ENCODE measurements around the gene KRTAP5-1.
"Not testable (repeated sequence)": the region's sequence is repeated elsewhere in the genome, so short reads cannot be mapped to it uniquely, and the experiment has no call there.

The KRTAP5-1 gene, protein sequence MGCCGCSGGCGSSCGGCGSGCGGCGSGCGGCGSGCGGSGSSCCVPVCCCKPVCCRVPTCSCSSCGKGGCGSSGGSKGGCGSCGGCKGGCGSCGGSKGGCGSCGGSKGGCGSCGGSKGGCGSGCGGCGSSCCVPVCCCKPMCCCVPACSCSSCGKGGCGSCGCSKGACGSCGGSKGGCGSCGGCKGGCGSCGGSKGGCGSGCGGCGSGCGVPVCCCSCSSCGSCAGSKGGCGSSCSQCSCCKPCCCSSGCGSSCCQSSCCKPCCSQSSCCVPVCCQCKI

DNA sequence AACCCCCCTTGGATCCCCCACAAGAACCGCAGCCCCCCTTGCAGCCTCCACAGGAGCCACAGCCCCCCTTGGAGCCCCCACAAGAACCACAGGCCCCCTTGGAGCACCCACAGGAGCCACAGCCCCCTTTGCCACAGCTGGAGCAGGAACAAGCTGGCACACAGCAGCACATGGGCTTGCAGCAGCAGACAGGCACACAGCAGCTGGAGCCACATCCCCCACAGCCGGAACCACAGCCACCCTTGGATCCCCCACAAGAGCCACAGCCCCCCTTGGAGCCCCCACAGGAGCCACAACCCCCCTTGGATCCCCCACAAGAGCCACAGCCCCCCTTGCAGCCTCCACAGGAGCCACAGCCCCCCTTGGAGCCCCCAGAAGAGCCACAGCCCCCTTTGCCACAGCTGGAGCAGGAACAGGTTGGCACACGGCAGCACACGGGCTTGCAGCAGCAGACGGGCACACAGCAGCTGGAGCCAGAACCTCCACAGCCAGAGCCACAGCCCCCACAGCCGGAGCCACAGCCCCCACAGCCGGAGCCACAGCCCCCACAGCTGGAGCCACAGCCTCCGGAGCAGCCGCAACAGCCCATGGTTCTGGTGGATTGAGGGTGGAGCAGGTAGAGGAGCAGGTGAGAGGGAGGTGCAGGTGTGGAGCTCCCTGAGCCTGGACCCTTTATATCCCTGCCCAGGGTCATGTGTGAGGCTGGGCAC is at the start of gene KRTAP5-1:
KRTAP5-1 (minus strand) TSS at position 623 of the 710 bp plus-strand sequence; CDS start at position 589, 34 bp downstream.
- not testable (repeated sequence) for DNase-seq

- DNase-seq: no peak
Measured at GRCh38 chr11:1633864-1634263, 48.8 kb upstream of the KRTAP5-1 start.

DNA sequence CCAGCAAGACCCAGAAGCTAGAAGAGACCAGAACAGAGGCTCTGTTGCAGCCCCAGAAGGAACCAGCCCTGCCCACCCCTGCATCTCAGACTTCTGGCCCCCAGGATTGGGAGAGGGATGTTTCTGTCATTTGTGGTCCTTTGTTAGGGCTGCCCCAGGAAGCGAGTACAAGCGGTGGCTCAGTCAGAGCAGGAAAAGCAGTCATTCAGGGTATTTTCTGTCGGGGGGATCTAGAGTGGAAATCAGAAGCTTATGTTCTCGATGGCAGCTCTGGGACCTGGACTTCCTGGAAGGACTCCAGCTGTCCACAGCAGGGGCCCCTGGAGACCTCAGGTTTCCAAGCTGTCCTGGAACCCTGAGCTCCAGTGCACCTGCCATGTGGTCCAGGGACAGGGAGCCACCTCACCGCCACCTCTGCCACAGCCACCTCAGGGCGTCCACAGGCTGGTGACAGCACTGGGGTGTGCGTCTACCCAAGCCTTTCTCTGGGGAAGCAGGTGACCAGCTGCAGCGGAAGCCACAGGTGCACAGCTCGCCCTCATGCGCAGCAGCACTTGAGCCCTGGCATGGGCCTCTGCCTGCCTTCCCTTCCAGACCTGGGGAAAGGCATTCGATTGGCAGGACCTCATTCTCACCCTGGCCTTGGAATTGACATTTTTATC is 47.1 kb upstream of the KRTAP5-1 start:
- no peak for DNase-seq

DNA sequence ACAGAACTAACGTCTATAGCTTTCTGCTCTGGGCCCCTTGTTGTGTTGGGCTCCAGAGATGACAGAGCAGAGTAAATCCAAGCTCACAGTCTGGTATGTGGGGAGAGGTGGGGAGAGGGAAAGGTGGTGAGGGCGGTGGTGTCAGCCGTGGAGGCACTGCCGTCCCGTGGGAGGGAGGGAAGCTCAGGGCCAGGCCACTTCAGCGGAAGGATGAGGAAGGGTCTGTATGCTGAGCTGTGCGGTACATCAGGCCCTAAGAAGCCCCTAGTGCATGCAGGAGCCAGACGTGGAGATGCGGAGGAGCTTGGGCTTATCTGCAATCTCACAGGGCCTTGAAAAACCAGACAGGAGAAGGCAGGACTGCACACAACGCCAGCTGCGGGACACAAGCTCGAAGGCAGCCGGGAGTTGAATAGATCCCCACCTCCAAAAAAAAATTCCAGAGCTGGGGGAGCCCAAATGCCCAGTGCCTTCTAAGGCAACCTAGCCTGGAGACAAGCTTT is 46.0 kb upstream of the KRTAP5-1 start:
- no peak for DNase-seq

- no peak for DNase-seq
Measured at GRCh38 chr11:1630271-1630670, 45.2 kb upstream of the KRTAP5-1 start.

DNA sequence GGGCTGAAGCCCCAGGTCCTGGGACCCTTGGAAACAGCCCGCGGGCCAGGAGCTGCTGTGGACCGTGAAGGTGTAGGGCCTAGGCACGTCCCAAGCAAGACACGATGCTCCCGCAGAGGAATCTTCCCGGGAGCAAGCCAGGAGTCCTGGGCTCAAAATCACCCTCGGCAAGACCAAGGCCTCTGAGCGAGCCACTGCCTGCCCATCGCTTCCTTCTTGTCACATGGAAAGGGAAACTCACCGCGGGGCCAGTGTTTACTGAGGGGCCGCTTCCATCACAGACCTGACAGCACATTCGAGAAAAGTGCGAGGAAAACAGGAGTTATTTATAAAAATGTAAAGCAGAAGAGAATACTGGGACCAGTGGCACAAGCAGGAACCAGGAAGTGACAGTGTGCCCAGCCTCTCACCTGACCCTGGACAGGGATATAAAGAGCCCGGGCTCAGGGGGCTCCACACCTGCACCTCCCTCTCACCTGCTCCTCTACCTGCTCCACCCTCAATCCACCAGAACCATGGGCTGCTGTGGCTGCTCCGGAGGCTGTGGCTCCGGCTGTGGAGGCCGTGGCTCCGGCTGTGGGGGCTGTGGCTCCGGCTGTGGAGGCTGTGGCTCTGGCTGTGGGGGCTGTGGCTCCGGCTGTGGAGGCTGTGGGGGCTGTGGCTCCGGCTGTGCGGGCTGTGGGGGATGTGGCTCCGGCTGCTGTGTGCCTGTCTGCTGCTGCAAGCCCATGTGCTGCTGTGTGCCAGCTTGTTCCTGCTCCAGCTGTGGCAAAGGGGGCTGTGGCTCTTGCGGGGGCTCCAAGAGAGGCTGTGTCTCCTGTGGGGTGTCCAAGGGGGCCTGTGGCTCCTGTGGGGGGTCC is 44.5 kb upstream of the KRTAP5-1 start, which contains the start of gene KRTAP5-5:
KRTAP5-5 (plus strand) TSS at position 450 of the 860 bp plus-strand sequence; CDS start at position 516, 66 bp downstream.
- DNase-seq: no peak

DNA sequence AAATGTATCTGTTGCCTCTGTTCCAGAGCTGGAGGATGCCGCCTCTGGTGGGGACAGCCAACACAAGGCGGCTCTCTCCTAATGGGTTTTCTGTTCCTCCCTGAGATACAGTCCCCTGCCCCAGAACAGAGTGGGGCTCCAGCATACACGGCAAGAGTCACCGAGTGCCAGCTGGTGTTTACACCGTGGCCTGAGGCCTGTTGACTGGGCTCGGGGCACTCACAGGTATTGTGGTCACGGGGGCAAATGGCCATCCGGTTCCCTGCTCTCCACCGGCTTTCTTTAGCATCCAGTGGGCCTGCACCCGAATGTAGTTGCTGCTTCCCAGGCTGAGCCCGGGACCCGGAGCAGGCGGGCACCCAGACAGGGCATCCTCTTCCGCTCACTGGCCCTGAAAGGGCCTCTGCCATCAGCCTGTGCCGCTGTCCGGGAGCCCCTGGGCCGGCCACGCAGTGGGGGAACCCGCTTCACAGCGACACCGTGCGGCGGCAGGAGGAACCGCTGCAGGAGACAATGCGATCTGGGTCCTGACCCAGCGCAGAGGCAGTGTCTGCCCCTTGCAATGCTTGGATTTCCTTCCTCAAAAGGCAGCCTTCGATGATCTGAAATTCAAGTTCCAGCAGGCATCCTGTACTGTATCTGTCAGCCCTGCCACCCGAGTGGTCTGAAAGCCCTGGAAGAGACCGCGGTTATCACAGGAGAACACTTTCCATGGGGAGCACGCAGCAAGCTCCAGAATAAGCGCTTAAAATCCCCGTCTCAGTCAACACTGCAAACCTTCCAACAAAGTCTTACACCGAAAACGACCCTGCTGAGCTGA is 43.6 kb upstream of the KRTAP5-1 start:
- DNase-seq: no peak

- DNase-seq: no peak
Measured at GRCh38 chr11:1625541-1625940, 40.5 kb upstream of the KRTAP5-1 start.

DNA sequence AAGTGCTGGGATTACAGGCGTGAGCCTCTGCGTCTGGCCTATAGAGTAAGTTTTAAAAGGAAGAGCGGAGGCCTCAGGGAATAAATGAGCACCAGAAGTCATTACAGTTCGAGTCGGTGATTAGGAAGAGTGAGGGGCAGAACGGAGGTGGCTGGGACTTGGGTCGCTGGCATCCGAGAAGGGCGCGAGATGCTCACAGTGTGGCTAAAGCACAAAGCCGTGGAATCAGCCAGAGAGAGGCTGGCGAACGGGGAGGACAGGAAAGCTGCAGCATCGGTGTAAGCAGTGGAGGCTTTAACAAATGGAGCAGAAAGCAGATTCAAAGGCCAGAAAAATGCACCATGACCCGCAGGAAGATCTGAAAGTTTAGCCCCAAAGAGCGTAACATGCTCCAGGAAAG is 39.5 kb upstream of the KRTAP5-1 start:
- no peak for DNase-seq

DNA sequence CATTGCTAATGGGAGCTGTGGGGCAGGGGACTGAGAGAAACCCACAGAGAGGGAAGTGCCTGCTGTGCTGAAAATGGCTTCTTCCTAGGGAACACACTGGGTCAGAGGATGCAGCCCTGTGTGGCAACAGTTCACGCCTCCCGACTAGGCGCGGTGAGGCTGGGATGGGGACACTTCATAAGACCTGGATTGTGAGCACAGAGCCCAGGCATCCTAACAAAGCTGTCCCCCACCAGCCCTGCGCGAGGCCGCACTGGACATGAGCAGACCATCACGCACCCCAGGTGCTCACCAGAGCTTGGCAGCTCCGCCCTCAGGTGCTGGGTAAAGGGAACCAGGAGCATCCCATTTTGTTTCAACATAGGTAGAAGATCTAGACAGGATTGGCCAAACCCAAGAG is 38.6 kb upstream of the KRTAP5-1 start:
- DNase-seq: no peak

DNA sequence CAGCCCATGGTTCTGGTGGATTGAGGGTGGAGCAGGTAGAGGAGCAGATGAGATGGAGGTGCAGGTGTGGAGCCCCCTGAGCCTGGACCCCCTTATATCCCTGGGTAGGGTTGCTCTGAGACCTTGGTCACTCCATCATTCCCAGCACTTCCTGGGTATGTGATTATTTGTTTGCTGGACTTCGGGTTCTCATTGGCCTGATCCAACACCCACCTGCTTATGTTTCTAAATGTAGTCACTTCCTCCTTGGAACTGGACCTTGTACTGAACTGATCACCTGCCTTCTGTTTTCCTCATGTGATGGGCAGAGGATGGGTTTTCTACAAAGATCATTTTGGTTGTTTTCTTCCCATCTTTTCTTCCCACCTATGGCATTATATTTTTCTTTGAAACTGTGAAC is 37.0 kb upstream of the KRTAP5-1 start, which contains the start of gene KRTAP5-4:
KRTAP5-4 (minus strand) TSS at position 53 of the 400 bp plus-strand sequence; CDS start at position 8, 45 bp downstream.
- no peak for DNase-seq

DNA sequence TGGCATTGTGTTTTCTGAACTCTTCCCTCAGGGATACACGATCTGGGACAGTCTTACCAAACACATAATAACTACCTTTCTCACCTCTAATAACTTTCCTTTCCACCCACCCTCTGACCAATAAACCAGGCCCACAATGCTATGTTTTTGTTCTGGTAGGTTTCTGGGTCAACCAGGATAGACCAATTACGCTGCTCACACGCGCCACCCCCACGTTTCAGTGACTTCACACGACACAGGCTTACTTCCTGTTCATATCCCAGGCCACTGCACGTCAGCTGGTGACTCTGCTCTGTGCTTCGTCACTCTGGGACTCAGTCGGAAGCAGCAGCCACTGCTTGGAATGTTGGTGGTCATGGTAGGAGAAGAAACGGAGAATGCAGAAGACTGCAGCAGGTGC is 34.4 kb upstream of the KRTAP5-1 start:
- no peak for DNase-seq

DNA sequence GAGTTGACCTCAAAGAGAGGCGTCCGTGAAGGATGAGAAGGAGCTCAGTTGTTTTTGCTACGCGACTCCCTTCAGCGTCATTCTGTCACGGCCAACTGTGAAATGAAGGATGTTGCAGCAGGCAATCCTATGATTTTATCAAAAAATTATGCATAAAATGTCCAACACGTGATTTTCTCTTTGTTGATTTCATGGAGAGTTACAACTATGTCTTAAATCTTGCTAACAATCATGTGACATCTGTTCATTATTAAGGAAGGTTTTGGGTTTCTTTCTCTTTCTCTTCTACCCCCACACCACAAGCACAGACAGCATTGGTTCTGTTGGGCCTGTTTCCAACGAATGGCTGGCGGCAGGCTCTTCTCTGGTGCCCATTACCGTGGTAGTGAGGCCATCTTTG is 33.1 kb upstream of the KRTAP5-1 start:
- DNase-seq: no peak

- no peak for DNase-seq
Measured at GRCh38 chr11:1608363-1608762, 23.3 kb upstream of the KRTAP5-1 start, which contains the start of gene KRTAP5-3. Gene KRTAP5-3 (minus strand): TSS chr11:1608463. CDS start chr11:1608385, 78 bp downstream.

- not testable (repeated sequence) for DNase-seq
Measured at GRCh38 chr11:1607901-1608300, 22.8 kb upstream of the KRTAP5-1 start.

GRCh38 chr11:1607156-1607845 is 22.2 kb upstream of the KRTAP5-1 start:
- DNase-seq: not testable (repeated sequence)

- DNase-seq: not testable (repeated sequence)
Measured at GRCh38 chr11:1605923-1606322, 20.8 kb upstream of the KRTAP5-1 start.

- no peak for DNase-seq
Measured at GRCh38 chr11:1604711-1605110, 19.6 kb upstream of the KRTAP5-1 start.

DNA sequence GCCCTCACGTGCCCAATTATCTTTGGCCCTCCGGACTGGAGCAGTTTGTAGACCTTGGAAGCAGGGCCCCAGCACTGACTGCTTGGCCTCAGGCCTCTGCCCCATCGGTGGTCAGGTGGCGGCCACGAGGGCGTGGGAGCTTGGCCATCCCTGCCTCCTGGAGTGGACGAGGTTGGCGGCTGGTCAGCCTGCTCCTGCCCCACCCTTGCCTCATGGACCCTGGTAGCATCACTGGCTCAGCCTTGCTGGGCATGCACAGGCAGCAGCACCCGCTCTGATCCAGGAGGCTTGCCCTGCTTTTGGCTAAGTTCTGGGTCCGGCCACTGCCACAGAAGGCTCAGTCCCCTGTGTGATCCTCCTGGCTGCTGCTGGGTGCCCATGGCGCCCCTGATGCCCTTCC is 19.1 kb upstream of the KRTAP5-1 start:
- no peak for DNase-seq

DNA sequence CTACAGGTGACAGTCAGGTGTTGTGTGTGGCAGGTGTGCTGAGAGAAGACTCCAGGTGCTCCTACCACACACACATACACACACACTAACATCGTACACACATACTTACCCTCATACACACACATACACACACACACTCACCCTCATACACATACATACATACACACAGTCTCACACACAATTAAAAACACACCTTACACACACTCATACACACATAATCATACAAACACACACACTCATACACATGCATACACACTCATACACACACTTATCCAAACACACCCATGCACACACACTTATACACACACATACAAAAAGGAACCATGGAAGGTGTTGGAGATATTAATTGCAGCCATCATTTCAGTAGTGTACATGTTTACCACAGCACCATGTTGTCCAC is 18.5 kb upstream of the KRTAP5-1 start:
- DNase-seq: no peak

DNA sequence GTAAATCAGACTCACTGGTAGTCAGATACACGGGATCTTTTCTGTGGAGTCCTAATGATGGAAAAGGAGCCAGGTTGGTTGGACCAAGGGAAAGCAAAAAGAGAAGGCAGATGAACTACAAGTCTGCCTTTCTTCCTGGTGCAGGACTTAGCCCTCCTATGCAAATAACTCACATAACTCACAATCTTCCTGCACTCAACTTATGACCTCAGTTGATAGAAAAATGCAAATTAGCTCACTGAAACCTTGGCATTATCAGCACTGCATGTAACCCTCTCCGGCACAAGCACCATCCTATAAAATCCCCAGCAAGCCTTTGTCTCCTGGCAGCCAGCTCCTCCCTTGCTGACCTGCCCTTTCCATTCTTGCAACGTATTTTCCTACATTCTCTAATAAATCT is 16.6 kb upstream of the KRTAP5-1 start:
- DNase-seq: not testable (repeated sequence)

Data from SIG-M5 (cell line).